HCT116 (cell line): ENCODE data around the gene DYNLRB1. TPM values are rescaled to one million over a fixed set of nuclear protein-coding genes. Genes with fewer than 3 reads are reported as not detected.

ENCODE experiments used
- ATAC-seq: fragments of 200-7000 bp; cut with Tn5 transposase; 2 replicates; pipeline ENCODE4 v1.9.1; 2020; ENCODE audit warnings: mild to moderate bottlenecking, moderate library complexity
- BruUV-seq: library from RNA; stranded (reverse); fragments of 400-500 nt; replicated peaks from 2 replicates; lab custom pipeline; 2021; lab: Mats Ljungman, UMichigan
- CTCF ChIA-PET: fragments of 300-600 bp; sonication (Branson Sonifier 250); formaldehyde crosslinking; loops from one replicate; lab custom pipeline; 2021; ENCODE audit warnings: antibody characterized with exemption; lab: Charles Lee
- POLR2A ChIA-PET: fragments of 300-600, 350-600 bp; sonication (Branson Sonifier 250); formaldehyde crosslinking; loops from one replicate; lab custom pipeline; 2021; ENCODE audit warnings: antibody characterized with exemption; lab: Charles Lee
- RAD21 ChIA-PET, 2 experiments: fragments of 300-600 bp; sonication (Branson Sonifier 250); formaldehyde crosslinking; loops; one replicate each; lab custom pipeline; 2023; ENCODE audit warnings: low total read pairs in 2 of 2; ENCODE audit not compliant: uncharacterized antibody in 2 of 2, unreplicated experiment in 2 of 2, low non-redundant PET in 1 of 2; lab: Charles Lee
- DNase-seq: peaks from one replicate; pipeline ENCODE4 v3.0.0-alpha.2; 2010; ENCODE audit warnings: low read depth, low spot score
- H2AFZ ChIP-seq: fragments of 200-600 bp; shearing (Covaris generic), sonication (generic); 2 replicates; pipeline ENCODE4 v1.6.1; 2017; ENCODE audit warnings: low read depth, mixed run types, mixed read lengths, antibody characterized with exemption, low read length; ENCODE audit not compliant: poor library complexity, severe bottlenecking
- H3K27ac ChIP-seq: 2 replicates; pipeline ENCODE4 v1.5.1; 2012; ENCODE audit warnings: low read depth, low read length
- H3K27me3 ChIP-seq: fragments of 200-600 bp; sonication (generic); 2 replicates; pipeline ENCODE4 v1.6.1; 2016; ENCODE audit warnings: mixed run types, low read length, mixed read lengths; ENCODE audit not compliant: insufficient read depth
- H3K36me3 ChIP-seq, 2 experiments: fragments of 200-500 bp in 1 of 2; fragments of 200-600 bp in 1 of 2; sonication (Bioruptor generic) in 1 of 2; sonication (generic) in 1 of 2; 2 replicates each; pipeline versions ENCODE4 v1.5.1 to v1.6.1; 2014 to 2016; ENCODE audit warnings: low read length in 2 of 2, inconsistent platforms in 1 of 2, mixed read lengths in 1 of 2, mixed run types in 1 of 2; ENCODE audit not compliant: insufficient read depth in 2 of 2, control insufficient read depth in 1 of 2
- H3K4me1 ChIP-seq, 2 experiments: fragments of 200-600 bp in 1 of 2; sonication (generic) in 1 of 2; 2 replicates each; pipeline versions ENCODE4 v1.5.1 to v1.6.1; 2012 to 2017; ENCODE audit warnings: low read length in 2 of 2, inconsistent platforms in 1 of 2, mild to moderate bottlenecking in 1 of 2, mixed read lengths in 1 of 2, mixed run types in 1 of 2, moderate library complexity in 1 of 2; ENCODE audit not compliant: insufficient read depth in 2 of 2, control insufficient read depth in 1 of 2
- H3K4me2 ChIP-seq: fragments of 200-600 bp; sonication (generic); 2 replicates; pipeline ENCODE4 v1.6.1; 2017; ENCODE audit warnings: mixed run types, low read length, mixed read lengths
- H3K4me3 ChIP-seq, 2 experiments: fragments of 200-600 bp in 1 of 2; sonication (generic) in 1 of 2; replicated peaks in 1 of 2; 2 replicates each; pipeline ENCODE4 v1.5.1; 2011 to 2016; ENCODE audit warnings: low read length in 2 of 2, control low read depth in 1 of 2, low read depth in 1 of 2, mild to moderate bottlenecking in 1 of 2, mixed read lengths in 1 of 2, mixed run types in 1 of 2
- H3K79me2 ChIP-seq: fragments of 200-600 bp; sonication (generic); 2 replicates; pipeline ENCODE4 v1.6.1; 2017; ENCODE audit warnings: mild to moderate bottlenecking, mixed run types, low read length, moderate library complexity, mixed read lengths; ENCODE audit not compliant: insufficient read depth
- H3K9ac ChIP-seq: fragments of 200-600 bp; sonication (generic); 2 replicates; pipeline ENCODE4 v1.6.1; 2016; ENCODE audit warnings: low read length, mixed read lengths
- H3K9me2 ChIP-seq: fragments of 200-600 bp; sonication (generic), shearing (Covaris generic); 2 replicates; pipeline ENCODE4 v1.6.1; 2017; ENCODE audit warnings: mixed run types, mild to moderate bottlenecking, moderate library complexity; ENCODE audit not compliant: insufficient read depth
- H3K9me3 ChIP-seq, 2 experiments: fragments of 200-500 bp in 1 of 2; fragments of 200-600 bp in 1 of 2; sonication (Bioruptor generic) in 1 of 2; sonication (generic) in 1 of 2; 2 replicates each; pipeline ENCODE4 v1.6.1; 2014 to 2017; ENCODE audit warnings: low read length in 2 of 2, mixed read lengths in 2 of 2, inconsistent platforms in 1 of 2, low read depth in 1 of 2, mild to moderate bottlenecking in 1 of 2, mixed run types in 1 of 2, moderate library complexity in 1 of 2; ENCODE audit not compliant: control insufficient read depth in 1 of 2, insufficient read depth in 1 of 2
- H4K20me1 ChIP-seq: fragments of 200-600 bp; sonication (generic), shearing (Covaris generic); 2 replicates; pipeline ENCODE4 v1.6.1; 2017; ENCODE audit warnings: mixed run types, mild to moderate bottlenecking, moderate library complexity; ENCODE audit not compliant: insufficient read depth
- EGR1 ChIP-seq: IDR thresholded peaks from 2 replicates; pipeline ENCODE4 v1.6.1; 2012; ENCODE audit warnings: low read depth
- EZH2 ChIP-seq: fragments of 200-600 bp; sonication (generic); IDR thresholded peaks from 2 replicates; pipeline ENCODE4 v1.6.1; 2017; ENCODE audit warnings: antibody characterized with exemption, mixed run types
- FOSL1 ChIP-seq: IDR thresholded peaks from 2 replicates; pipeline ENCODE4 v1.6.1; 2012; ENCODE audit warnings: low read depth
- POLR2AphosphoS5 ChIP-seq: IDR thresholded peaks from 2 replicates; pipeline ENCODE4 v1.6.1; 2011; ENCODE audit warnings: mild to moderate bottlenecking, low read depth, low read length, moderate library complexity
- RAD21 ChIP-seq: IDR thresholded peaks from 2 replicates; pipeline ENCODE4 v1.6.1; 2012; ENCODE audit warnings: low read depth, mild to moderate bottlenecking
- intact Hi-C: fragments of 100-400 bp; cut with micrococcal nuclease; formaldehyde crosslinking; loops from 2 replicates; pipeline ENCODE4 v1.10.0; 2022
- total RNA-seq: library from RNA; stranded (reverse); gene quantifications from one replicate; pipeline ENCODE4 v1.2.1, GENCODE V29; 2021; ENCODE audit not compliant: unreplicated experiment
- TF ChIP-seq, protein P1 (sequence below): IDR thresholded peaks from 2 replicates; pipeline ENCODE4 v1.6.1; 2012
- TF ChIP-seq, protein P2 (sequence below): IDR thresholded peaks from 2 replicates; pipeline ENCODE4 v1.6.1; 2011; ENCODE audit warnings: mild to moderate bottlenecking, low read length, moderate library complexity; ENCODE audit not compliant: insufficient replicate concordance; ENCODE audit errors: extremely low read depth

The DYNLRB1 gene
- total RNA-seq, 1 experiment from 2014 or later = 106 TPM

DNA sequence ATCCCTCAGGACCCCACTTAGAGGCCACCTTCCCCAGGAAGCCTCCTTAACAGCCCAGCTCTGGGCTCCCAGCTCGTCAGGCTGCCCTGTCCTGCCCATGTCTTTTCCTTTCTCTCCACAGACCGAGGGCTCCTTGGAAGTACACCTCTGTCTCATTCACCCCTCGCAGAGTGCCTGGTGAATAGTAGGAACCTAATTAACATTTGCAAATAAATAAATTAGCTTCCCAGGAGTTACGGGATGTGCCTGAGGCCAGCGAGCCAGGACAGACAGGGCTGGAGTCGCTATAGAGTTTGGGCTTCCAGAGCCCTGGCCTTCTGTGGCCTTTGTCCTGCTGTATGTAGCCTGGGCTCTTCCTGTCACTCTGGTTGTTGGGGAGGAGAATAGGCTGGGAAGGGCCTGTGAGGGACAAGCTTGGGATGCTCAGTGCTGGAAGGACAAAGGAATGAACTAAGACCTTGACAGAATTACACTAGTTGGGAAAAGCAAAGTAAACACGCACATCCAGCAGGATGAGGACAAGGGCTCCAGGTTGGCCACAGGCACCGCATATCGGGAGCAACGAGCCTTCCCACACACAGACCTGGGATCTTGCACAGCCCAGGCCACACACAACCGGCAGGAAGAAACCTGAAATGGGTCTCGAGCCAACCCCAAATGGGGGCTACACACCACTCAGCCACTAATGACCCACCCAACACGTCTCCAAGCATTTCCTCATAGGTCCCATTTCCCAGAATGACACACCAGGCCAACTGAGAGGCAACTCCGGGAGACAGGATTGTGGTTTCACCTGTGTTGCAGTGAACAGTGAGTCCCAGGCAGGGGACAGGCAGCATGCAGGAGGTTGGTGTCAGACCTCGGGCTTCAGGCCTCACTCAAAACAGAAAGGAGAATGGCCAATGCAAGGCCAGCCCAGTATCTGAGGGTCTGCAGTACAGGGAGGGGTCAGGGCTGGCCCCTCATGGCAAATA lies 52.0 kb downstream of the DYNLRB1 start:
- no peak for DNase-seq
- no peak overlapping the region for H3K4me2 ChIP-seq
- H3K36me3 ChIP-seq = 0 out of 4 replicates have a peak, but pooled peaks cover 2 to 4% of the 10 kb centered on the region in 2 experiments
- TF ChIP-seq, protein P1, sequence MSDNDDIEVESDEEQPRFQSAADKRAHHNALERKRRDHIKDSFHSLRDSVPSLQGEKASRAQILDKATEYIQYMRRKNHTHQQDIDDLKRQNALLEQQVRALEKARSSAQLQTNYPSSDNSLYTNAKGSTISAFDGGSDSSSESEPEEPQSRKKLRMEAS = no peak
- TF ChIP-seq RAD21 (no peak), EZH2 (no peak), EGR1 (no peak), FOSL1 (no peak), POLR2AphosphoS5 (no peak)
- TF ChIP-seq, protein P2, sequence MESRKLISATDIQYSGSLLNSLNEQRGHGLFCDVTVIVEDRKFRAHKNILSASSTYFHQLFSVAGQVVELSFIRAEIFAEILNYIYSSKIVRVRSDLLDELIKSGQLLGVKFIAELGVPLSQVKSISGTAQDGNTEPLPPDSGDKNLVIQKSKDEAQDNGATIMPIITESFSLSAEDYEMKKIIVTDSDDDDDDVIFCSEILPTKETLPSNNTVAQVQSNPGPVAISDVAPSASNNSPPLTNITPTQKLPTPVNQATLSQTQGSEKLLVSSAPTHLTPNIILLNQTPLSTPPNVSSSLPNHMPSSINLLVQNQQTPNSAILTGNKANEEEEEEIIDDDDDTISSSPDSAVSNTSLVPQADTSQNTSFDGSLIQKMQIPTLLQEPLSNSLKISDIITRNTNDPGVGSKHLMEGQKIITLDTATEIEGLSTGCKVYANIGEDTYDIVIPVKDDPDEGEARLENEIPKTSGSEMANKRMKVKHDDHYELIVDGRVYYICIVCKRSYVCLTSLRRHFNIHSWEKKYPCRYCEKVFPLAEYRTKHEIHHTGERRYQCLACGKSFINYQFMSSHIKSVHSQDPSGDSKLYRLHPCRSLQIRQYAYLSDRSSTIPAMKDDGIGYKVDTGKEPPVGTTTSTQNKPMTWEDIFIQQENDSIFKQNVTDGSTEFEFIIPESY = no peak
- no peaks in the 10 kb centered on the region for H4K20me1 ChIP-seq
- RAD21 ChIA-PET = no interaction called here
- no peaks in the 10 kb centered on the region for H3K79me2 ChIP-seq
- ATAC-seq = no peak
- POLR2A ChIA-PET = no interaction called here
- no peaks in the 10 kb centered on the region for H3K4me1 ChIP-seq
- no peaks in the 10 kb centered on the region for H3K27me3 ChIP-seq
- CTCF ChIA-PET = no interaction called here
- no peak overlapping the region for H3K27ac ChIP-seq
- no peak overlapping the region for H3K9ac ChIP-seq
- no peak overlapping the region for H3K4me3 ChIP-seq
- BruUV-seq = no TSS peak
- H3K9me2 ChIP-seq = no peaks in the 10 kb centered on the region
- intact Hi-C loops = no loop called here
- no peak overlapping the region for H2AFZ ChIP-seq
- no peaks in the 10 kb centered on the region for H3K9me3 ChIP-seq
